ENCODE results near the gene PRKAA2.

DNA sequence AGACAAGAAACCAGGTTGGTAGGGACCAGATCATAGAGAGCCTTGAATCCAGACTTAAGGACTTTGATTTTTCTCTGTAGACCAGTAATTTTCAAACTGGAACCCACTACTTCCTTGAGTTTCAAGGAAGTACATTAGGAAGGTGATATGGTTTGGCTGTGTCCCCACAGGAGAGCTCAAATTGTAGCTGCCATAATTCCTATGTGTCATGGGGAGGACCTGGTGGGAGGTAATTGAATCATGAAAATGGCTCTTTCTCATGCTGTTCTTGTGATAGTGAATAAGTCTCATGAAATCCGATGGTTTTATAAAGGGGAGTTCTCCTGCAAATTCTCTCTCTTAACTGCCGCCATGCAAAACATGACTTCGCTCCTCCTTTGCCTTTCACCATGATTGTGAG lies 10.1 kb upstream of the PRKAA2 start:
- TF ChIP-seq, protein P1, sequence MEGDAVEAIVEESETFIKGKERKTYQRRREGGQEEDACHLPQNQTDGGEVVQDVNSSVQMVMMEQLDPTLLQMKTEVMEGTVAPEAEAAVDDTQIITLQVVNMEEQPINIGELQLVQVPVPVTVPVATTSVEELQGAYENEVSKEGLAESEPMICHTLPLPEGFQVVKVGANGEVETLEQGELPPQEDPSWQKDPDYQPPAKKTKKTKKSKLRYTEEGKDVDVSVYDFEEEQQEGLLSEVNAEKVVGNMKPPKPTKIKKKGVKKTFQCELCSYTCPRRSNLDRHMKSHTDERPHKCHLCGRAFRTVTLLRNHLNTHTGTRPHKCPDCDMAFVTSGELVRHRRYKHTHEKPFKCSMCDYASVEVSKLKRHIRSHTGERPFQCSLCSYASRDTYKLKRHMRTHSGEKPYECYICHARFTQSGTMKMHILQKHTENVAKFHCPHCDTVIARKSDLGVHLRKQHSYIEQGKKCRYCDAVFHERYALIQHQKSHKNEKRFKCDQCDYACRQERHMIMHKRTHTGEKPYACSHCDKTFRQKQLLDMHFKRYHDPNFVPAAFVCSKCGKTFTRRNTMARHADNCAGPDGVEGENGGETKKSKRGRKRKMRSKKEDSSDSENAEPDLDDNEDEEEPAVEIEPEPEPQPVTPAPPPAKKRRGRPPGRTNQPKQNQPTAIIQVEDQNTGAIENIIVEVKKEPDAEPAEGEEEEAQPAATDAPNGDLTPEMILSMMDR (CRISPR knock-in tag; IDR thresholded peaks at IDR 0.05) = no peak
- TF ChIP-seq, protein P2, sequence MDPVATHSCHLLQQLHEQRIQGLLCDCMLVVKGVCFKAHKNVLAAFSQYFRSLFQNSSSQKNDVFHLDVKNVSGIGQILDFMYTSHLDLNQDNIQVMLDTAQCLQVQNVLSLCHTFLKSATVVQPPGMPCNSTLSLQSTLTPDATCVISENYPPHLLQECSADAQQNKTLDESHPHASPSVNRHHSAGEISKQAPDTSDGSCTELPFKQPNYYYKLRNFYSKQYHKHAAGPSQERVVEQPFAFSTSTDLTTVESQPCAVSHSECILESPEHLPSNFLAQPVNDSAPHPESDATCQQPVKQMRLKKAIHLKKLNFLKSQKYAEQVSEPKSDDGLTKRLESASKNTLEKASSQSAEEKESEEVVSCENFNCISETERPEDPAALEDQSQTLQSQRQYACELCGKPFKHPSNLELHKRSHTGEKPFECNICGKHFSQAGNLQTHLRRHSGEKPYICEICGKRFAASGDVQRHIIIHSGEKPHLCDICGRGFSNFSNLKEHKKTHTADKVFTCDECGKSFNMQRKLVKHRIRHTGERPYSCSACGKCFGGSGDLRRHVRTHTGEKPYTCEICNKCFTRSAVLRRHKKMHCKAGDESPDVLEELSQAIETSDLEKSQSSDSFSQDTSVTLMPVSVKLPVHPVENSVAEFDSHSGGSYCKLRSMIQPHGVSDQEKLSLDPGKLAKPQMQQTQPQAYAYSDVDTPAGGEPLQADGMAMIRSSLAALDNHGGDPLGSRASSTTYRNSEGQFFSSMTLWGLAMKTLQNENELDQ (CRISPR knock-in tag; IDR thresholded peaks at IDR 0.05; ENCODE audit: borderline replicate concordance) = no peak
- no peak for TF ChIP-seq POLR2A (IDR thresholded peaks at IDR 0.05; ENCODE audit: insufficient read depth in 1 of 2, low read depth in 2 of 2, low read length in 2 of 2)
- TF ChIP-seq ZNF263 (CRISPR knock-in tag; IDR thresholded peaks at IDR 0.05) = no peak
- TF ChIP-seq, protein P3, sequence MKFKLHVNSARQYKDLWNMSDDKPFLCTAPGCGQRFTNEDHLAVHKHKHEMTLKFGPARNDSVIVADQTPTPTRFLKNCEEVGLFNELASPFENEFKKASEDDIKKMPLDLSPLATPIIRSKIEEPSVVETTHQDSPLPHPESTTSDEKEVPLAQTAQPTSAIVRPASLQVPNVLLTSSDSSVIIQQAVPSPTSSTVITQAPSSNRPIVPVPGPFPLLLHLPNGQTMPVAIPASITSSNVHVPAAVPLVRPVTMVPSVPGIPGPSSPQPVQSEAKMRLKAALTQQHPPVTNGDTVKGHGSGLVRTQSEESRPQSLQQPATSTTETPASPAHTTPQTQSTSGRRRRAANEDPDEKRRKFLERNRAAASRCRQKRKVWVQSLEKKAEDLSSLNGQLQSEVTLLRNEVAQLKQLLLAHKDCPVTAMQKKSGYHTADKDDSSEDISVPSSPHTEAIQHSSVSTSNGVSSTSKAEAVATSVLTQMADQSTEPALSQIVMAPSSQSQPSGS (CRISPR knock-in tag; IDR thresholded peaks at IDR 0.05) = no peak

Measured in HepG2 (cell line).